Lung (tissue), 12 donors: Measurements from ENCODE around the gene CYYR1. TPM values are rescaled to one million over a fixed set of nuclear protein-coding genes. Genes with fewer than 3 reads are reported as not detected.

ENCODE experiments used
- ATAC-seq: fragments of 200-7000 bp; cut with Tn5 transposase; one replicate; pipeline ENCODE4 v1.9.1; 2020; ENCODE audit warnings: moderate number of reproducible peaks; ENCODE audit not compliant: insufficient read depth, low FRiP score
- DNase-seq, 3 donors: peaks; one replicate each; pipeline ENCODE4 v3.0.0-alpha.2; 2013 to 2017
- H3K27ac ChIP-seq, 2 donors: one replicate each; pipeline ENCODE4 v1.5.1; 2013; ENCODE audit warnings: mild to moderate bottlenecking in 2 of 2, moderate library complexity in 2 of 2, control low read depth in 1 of 2, inconsistent platforms in 1 of 2, low read depth in 1 of 2, low read length in 1 of 2
- H3K27me3 ChIP-seq, 3 donors: one replicate each; pipeline ENCODE4 v1.5.1; 2013; ENCODE audit warnings: low read length in 2 of 3; ENCODE audit not compliant: control insufficient read depth in 3 of 3, insufficient read depth in 3 of 3
- H3K36me3 ChIP-seq, 4 donors: one replicate each; pipeline ENCODE4 v1.5.1; 2013; ENCODE audit warnings: low read length in 4 of 4, mild to moderate bottlenecking in 1 of 4, moderate library complexity in 1 of 4; ENCODE audit not compliant: control insufficient read depth in 4 of 4, insufficient read depth in 4 of 4
- H3K4me1 ChIP-seq, 5 donors: one replicate each; pipeline ENCODE4 v1.5.1; 2013; ENCODE audit warnings: low read length in 5 of 5, mild to moderate bottlenecking in 2 of 5, moderate library complexity in 1 of 5; ENCODE audit not compliant: control insufficient read depth in 5 of 5, insufficient read depth in 5 of 5
- H3K4me3 ChIP-seq: one replicate; pipeline ENCODE4 v1.5.1; 2013; ENCODE audit warnings: mild to moderate bottlenecking, control low read depth, moderate library complexity
- H3K9ac ChIP-seq, 2 donors: one replicate each; pipeline ENCODE4 v1.5.1; 2013; ENCODE audit warnings: low read length in 2 of 2, control low read depth in 1 of 2; ENCODE audit not compliant: insufficient read depth in 1 of 2
- H3K9me3 ChIP-seq, 4 donors: one replicate each; pipeline ENCODE4 v1.5.1; 2013; ENCODE audit warnings: low read length in 3 of 4, mild to moderate bottlenecking in 1 of 4, moderate library complexity in 1 of 4; ENCODE audit not compliant: control insufficient read depth in 4 of 4, insufficient read depth in 3 of 4
- CTCF ChIP-seq: IDR thresholded peaks from 2 replicates; pipeline ENCODE4 v1.5.1; 2012; ENCODE audit warnings: mild to moderate bottlenecking; ENCODE audit errors: control extremely low read depth, extremely low read depth
- WGBS, 2 donors: extraction: QIAGEN DNeasy Blood & Tissue Kit; methylation state at CpG; one replicate each; pipeline ENCODE4 v1.1.7; 2013; 5-methylcytosine and 5-hydroxymethylcytosine counted together
- polyA plus RNA-seq, 2 donors: library from polyadenylated mRNA; stranded (reverse); fragments of 200-250 nt; gene quantifications; one replicate each; pipeline ENCODE4 v1.2.1, GENCODE V29; 2013
- total RNA-seq, 2 donors: library from RNA; depleted of rRNA in 1 of 2; stranded (reverse); fragments of >200 nt in 1 of 2; gene quantifications; one replicate each; pipeline ENCODE4 v1.2.1, GENCODE V29; 2014 to 2021
- donor health status: control.
- donor health status: control.
- donor health status: Bipolar disorder and iron deficiency.
- donor health status: healthy.
- donor health status: DM: yes; HTN: yes; CAD: no.

The CYYR1 gene
- total and polyA plus RNA-seq, 4 donors, result 9.9 to 38.3 (median 16.6) TPM

DNA sequence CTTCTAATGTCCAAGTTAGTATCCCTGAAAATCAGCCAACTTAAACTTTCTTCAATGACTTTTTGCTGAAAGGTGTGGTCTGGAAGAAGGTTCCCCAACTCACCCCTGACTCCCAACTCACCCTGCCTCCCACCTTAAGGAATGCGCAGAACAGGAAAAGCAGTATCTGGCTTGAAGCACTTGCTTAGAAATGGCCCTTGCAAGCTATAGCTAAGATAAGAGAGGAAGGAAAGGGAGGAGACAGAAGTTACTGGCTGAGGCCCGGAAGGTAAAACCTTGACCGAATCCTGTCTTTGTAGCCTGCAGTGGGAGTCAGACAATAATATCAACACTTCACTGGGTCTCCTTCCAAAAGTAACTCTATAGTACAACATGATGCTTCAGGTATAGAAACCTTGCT lies 2.9 kb downstream of the CYYR1 start:
- WGBS, 2 donors, result 9 to 26% methylated on average over 3 of the region's 3 CpGs
- Histone ChIP-seq H3K27ac (peak overlapping the region in 1 of 2 donors; percentile 77), H3K9me3 (peaks cover 0 to 7% (median 5%) of the 10 kb centered on the region in 4 donors), H3K36me3 (peaks cover 0 to 7% (median 3%) of the 10 kb centered on the region in 4 donors), H3K4me3 (no peak overlapping the region), H3K4me1 (peaks cover 0 to 7% (median 2%) of the 10 kb centered on the region in 5 donors), H3K9ac (no peak overlapping the region), H3K27me3 (no peaks in the 10 kb centered on the region)
- ATAC-seq, result no peak
- DNase-seq, result peak; percentile 30 to 58 (median 40)
- no peak for TF ChIP-seq CTCF

- DNase-seq (no peak), ATAC-seq (no peak)
- Histone ChIP-seq H3K4me1 (peaks cover 0 to 7% (median under 1%) of the 10 kb centered on the region in 5 donors), H3K36me3 (peaks cover 0 to 15% (median 2%) of the 10 kb centered on the region in 4 donors), H3K9me3 (no peaks in the 10 kb centered on the region), H3K4me3 (no peak overlapping the region), H3K9ac (no peak overlapping the region), H3K27me3 (no peaks in the 10 kb centered on the region), H3K27ac (peak overlapping the region; percentile 3 to 45)
- WGBS, 2 donors, result 56 to 60% methylated on average over 2 of the region's 2 CpGs
- TF ChIP-seq CTCF, result no peak
Observed at GRCh38 chr21:26565546-26565945, 7.5 kb downstream of the CYYR1 start.

DNA sequence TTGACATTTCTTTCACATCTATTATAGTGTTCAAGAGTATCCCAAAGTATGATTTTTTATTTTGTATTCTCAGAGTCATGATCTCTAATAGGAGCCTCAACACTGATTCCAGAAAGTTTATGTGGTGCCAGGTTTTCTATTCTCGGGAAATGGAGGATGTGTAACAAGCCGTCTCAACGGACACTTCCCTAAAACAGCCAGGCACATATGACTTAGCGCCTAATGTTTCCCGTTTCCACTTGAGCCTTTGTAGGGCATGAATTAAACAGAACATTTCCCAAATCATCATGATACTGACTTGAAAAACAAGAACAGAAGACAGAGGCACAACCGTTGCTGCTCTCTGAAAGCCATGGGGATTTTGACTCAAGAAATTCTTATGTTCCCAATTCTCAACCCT lies 8.0 kb downstream of the CYYR1 start:
- peaks cover 0 to 18% (median 2%) of the 10 kb centered on the region in 4 donors for H3K36me3 ChIP-seq
- no peaks in the 10 kb centered on the region for H3K9me3 ChIP-seq
- 19 to 50% methylated on average over 6 of the region's 6 CpGs for WGBS, 2 donors
- DNase-seq (no peak), ATAC-seq (no peak)
- peak overlapping the region; percentile 3 to 45 for H3K27ac ChIP-seq
- H3K27me3 ChIP-seq, result no peaks in the 10 kb centered on the region
- H3K4me3 ChIP-seq, result no peak overlapping the region
- H3K4me1 ChIP-seq, result peaks cover 0 to 3% (median 0%) of the 10 kb centered on the region in 5 donors
- no peak for TF ChIP-seq CTCF
- no peak overlapping the region for H3K9ac ChIP-seq
